Inflammatory macrophage (primary cell): ENCODE data around the gene TSPAN16.

Experiments used
- DNase-seq, 2 donors: peaks; one replicate each; pipeline ENCODE4 v3.0.0-alpha.2; 2020 to 2022
- total RNA-seq, 18 experiments: gene quantifications; one replicate each; lab custom pipeline; 2026; ENCODE audit warnings: mixed read lengths in 6 of 18, inconsistent platforms in 2 of 18; lab: John Stamatoyannopoulos, UW

TSPAN16 gene, protein sequence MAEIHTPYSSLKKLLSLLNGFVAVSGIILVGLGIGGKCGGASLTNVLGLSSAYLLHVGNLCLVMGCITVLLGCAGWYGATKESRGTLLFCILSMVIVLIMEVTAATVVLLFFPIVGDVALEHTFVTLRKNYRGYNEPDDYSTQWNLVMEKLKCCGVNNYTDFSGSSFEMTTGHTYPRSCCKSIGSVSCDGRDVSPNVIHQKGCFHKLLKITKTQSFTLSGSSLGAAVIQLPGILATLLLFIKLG
- total RNA-seq, result 0.04 to 0.41 (median 0.12) reads per million in 18 experiments

DNA sequence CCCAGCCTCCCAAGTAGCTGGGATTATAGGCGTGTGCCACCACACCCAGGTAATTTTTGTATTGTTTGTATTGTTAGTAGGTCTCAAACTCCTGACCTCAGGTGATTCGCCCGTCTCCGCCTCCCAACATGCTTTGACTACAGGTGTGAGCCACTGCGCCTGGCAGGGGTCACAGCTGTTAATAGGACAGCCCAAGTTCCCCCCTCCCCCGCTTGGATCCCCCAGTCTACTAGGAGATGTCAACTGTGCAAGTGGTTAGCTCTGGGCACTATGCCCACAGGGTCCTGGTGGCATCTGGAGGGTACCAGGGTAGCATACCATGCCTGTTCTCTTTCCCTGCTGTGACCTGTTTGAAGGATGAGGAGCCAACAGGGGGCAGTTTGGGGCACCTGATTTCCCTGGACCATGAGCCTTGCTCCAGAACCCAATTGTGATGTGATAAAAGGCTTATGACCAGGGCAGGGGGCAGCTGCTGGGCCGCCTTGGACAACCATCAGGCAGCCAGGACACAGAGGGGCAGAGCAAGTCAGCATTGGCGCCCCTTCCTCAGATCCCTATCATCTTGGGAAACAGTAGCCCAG, at the start of gene TSPAN16:
Gene TSPAN16 (plus strand): TSS at position 496 of the 581 bp plus-strand sequence. CDS start 138 bp downstream, outside the sequence.
- DNase-seq, result no peak

GRCh38 chr19:11246941-11247340, 49.0 kb upstream of the TSPAN16 start:
- no peak for DNase-seq

DNA sequence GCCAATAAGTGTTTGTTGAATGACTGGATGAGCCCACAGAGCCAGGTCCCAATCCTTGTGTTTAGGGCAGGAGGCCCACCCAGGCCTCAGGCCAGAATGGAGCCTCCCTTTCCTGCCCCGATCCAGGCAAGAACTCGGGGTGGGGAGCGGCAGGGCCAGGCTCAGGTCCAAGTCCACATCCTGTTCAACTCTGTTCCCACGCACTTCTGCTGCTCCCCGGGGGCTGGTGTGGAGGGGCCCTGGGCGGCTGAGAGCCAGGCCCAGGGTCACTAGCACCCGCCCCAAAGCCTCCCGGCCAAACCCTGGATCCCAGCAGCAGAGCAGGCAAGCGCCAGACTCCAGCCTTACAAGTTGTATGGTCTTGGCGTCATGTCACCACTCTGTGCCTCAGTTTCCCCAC, 48.6 kb upstream of the TSPAN16 start:
- DNase-seq, result no peak

- no peak for DNase-seq
Observed at GRCh38 chr19:11247934-11248333, 48.0 kb upstream of the TSPAN16 start.

- DNase-seq, result no peak
Observed at GRCh38 chr19:11248852-11249251, 47.1 kb upstream of the TSPAN16 start.

- no peak for DNase-seq
Observed at GRCh38 chr19:11251217-11251616, 44.7 kb upstream of the TSPAN16 start.

GRCh38 chr19:11251650-11252314, 44.2 kb upstream of the TSPAN16 start:
- DNase-seq, result no peak

DNA sequence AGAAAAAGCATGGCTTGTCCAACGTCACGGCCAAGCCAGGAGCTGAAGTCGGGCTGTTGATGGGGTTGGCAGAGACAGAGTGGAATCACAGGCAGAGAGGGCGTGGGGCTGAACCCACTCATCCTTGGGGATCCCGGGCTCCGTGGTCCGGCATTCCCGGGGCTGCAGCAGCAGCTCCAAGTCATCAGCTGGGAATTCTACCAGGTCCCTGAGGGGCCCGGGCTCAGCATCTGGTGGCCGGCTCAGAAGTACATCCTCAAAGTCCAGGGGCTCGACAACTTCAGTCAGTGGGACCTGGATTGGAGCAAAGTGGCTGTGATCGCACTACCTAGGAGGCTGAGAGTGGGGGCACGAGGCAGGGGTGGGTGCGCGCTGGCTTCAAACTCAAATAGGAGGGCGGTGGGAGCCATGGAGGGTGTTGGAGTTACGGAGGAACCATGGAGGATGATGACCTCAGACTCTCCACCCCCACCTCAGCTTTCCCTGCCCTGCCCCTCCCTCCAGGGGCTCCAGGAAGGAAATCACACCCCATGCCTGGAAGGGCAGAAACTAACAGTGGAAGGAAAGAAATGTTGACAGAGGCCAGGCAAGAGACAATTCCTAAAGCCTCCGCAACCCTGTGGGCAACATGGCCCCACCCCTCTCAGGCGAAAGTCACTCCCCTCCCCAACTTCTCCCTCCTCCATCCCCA, 43.1 kb upstream of the TSPAN16 start:
- no peak for DNase-seq

DNA sequence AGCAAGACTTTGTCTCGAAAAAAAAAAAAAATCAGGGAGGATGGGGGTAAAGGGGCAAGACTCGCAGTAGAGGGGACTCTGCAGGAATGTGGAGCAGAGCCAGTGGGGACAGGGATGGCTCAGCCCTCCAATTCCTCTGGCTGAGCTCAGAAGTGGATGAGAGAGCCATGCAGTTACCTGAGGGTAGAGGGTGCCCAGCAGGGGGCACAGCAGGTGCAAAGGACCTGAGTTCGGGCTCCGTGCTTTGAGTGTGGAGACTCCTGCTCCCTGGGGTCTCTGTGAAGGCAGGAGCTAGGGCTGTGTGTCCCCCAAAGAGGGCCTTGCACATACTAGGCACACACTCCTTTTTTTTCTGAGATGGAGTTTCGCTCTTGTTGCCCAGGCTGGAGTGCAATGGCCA, 41.3 kb upstream of the TSPAN16 start:
- DNase-seq, result no peak

DNA sequence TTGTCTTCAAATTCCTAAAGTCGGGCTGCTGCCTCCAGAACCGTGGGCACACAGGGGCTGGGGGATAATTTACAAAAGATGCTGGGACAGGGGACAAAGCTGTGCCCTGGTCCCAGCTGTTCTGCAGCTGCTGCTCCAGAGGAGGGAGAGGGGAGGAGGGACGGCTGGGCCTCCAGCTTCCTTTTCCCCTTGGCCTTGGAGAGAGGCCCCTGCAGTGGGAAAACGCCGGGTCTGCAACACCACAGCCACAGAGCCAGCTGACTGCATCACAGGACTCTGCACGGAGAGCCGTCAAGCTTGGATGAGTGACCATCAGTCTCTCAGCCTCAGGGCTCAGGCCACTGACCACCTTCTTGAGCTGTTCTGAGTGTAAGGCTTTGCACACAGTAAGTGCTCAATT, 39.8 kb upstream of the TSPAN16 start:
- DNase-seq, result no peak

DNA sequence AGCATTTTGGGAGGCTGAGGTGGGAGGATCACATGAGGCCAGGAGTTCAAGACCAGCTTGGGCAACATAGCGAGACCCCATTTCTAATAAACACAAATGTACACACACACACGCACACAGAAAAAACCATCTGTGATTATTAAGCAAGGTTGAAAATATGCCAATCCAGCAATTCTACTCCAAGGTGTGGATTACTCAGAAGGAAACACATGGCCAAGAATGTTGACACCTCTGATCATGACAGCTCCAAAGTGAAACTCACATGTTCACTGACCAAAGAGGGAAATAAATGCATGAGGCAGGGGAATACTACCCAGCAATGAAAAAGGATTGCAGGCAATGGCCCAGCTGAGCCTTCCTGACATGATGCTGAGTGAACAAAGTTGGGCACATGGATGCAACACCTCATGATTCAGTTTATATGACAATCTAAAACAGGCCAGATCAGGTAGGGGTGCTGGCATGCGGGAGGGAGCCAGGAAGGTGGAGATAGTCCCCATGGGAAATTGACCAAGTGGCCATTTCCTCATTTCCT, 38.0 kb upstream of the TSPAN16 start:
- no peak for DNase-seq

- no peak for DNase-seq
Observed at GRCh38 chr19:11260996-11261395, 35.0 kb upstream of the TSPAN16 start.

- no peak for DNase-seq
Observed at GRCh38 chr19:11261431-11261970, 34.5 kb upstream of the TSPAN16 start.

- DNase-seq, result peak in 1 of 2 donors; percentile 34
Observed at GRCh38 chr19:11261971-11262839, 33.8 kb upstream of the TSPAN16 start, which contains the start of gene DOCK6. DOCK6 (minus strand) TSS chr19:11262524; CDS start chr19:11262440, 84 bp downstream.

DNA sequence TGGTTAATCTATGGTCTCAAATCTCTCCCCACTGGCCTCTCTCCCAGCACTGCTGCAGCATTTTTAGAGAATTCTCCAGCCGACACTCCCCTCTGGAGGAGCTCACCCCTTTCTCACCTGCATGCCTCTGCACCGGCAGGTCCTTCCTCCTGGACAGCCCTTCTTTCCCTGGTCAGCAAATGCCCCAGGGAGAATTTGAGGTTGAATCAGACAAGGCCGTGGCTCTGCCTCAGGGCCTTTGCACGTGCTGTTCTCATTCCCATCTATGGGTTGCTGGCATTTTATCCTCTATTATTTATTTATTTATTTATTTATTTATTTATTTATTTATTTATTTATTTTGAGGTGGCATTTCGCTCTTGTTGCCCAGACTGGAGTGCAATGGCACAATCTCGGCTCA, 32.2 kb upstream of the TSPAN16 start:
- DNase-seq, result no peak

DNA sequence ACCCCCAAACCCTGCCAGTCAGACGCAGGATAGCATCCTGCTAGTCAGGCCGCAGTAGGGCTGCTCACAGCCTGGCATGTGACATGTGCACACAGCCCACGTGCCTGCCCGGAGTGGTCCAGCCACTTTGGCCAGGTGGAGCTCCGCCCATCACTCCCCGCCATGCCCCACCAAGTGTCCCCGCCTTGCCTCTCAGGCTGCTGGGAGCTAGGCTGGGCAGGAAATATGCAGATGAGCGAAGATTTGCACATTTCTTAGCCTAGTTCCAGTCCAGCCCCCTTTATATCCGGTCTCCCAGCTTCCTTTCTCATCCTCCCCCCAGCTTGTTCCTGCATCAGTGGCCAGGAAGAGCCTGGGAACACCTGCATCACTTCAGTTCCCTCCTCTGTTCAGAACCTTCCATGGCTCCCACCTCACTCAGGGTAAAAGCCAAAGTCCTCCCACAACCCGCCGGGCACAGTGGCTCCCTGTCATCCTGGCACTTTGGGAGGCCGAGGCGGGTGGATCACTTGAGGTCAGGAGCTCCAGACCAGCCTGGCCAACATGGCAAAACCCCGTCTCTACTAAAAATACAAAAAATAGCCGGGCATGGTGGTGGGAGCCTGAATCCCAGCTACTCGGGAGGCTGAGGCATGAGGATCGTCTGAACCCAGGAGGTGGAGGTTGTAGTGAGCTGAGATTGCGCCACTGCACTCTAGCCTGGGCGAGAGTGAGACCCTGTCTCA, 31.3 kb upstream of the TSPAN16 start:
- DNase-seq, result no peak

- no peak for DNase-seq
Observed at GRCh38 chr19:11265177-11265784, 30.7 kb upstream of the TSPAN16 start.

- no peak for DNase-seq
Observed at GRCh38 chr19:11265785-11266236, 30.1 kb upstream of the TSPAN16 start.

DNA sequence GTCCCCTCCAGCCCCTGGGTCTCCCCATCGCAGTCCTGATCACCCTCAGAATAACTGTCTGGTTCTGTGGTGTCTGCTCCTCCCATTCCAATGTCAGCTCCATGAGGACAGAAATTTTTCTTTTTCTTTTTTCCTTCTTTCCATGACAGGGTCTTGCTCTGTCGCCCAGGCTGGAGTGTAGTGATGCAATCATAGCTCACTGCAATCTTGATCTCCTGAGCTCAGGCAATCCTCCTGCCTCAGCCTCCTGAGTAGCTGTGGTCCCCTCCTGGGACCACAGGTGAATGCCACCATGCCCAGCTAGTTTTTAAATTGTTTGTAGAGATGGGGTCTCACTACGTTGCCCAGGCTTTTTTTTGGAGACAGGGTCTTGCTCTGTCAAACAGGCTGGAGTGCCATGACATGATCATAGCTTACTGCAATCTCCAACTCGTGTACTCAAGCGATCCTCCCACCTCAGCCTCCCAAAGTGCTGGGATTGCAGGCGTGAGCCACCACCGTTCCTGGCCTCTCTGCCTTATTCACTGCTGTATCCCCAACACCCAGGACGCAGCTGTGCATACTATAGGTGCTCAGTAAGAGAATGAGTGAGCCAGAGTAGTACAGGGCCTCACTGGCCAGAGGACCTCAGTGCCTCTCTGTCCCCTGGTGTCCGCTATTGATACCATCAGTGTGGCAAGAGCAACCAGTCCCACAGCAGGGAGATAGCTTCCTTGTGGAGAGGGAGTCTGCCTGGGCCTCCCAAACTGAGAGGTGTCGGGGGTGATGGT, 28.5 kb upstream of the TSPAN16 start:
- no peak for DNase-seq
